Loucy (cell line): ENCODE measurements around the gene MON1A.

ENCODE experiments used
- H2AFZ ChIP-seq: fragments of 200-600 bp; sonication (generic); 2 replicates; pipeline ENCODE4 v1.6.0; 2016; ENCODE audit warnings: antibody characterized with exemption, mild to moderate bottlenecking, low read length, moderate library complexity
- H3F3A ChIP-seq: fragments of 200-600 bp; 2 replicates; pipeline ENCODE4 v1.6.0; 2016; ENCODE audit warnings: antibody characterized with exemption, low read depth, mild to moderate bottlenecking
- H3K27me3 ChIP-seq: fragments of 200-600 bp; sonication (generic); 2 replicates; pipeline ENCODE4 v1.6.1; 2014; ENCODE audit warnings: low read length, mild to moderate bottlenecking; ENCODE audit not compliant: insufficient read depth, poor library complexity, severe bottlenecking
- H3K36me3 ChIP-seq: fragments of 200-600 bp; sonication (generic); 2 replicates; pipeline ENCODE4 v1.6.1; 2016; ENCODE audit warnings: low read length; ENCODE audit not compliant: insufficient read depth
- H3K4me1 ChIP-seq: fragments of 200-600 bp; sonication (generic); 2 replicates; pipeline ENCODE4 v1.5.1; 2014; ENCODE audit warnings: low read length, mild to moderate bottlenecking; ENCODE audit not compliant: insufficient read depth, poor library complexity, severe bottlenecking
- H3K4me2 ChIP-seq: fragments of 200-600 bp; sonication (generic); 2 replicates; pipeline ENCODE4 v1.6.0; 2014; ENCODE audit warnings: antibody characterized with exemption, low read length, low read depth, mild to moderate bottlenecking; ENCODE audit not compliant: poor library complexity, severe bottlenecking
- H3K4me3 ChIP-seq: fragments of 200-600 bp; sonication (generic); 2 replicates; pipeline ENCODE4 v1.5.1; 2014; ENCODE audit warnings: low read length, mild to moderate bottlenecking, mixed read lengths; ENCODE audit not compliant: poor library complexity, severe bottlenecking
- H3K79me2 ChIP-seq: fragments of 200-600 bp; sonication (generic); 2 replicates; pipeline ENCODE4 v1.6.1; 2014; ENCODE audit warnings: low read length; ENCODE audit not compliant: insufficient read depth
- H3K9ac ChIP-seq: fragments of 200-600 bp; sonication (generic); 2 replicates; pipeline ENCODE4 v1.6.0; 2014; ENCODE audit warnings: mild to moderate bottlenecking, low read depth, low read length, moderate library complexity; ENCODE audit not compliant: poor library complexity, severe bottlenecking
- H3K9me2 ChIP-seq: fragments of 200-600 bp; sonication (generic); replicated peaks from 2 replicates; pipeline ENCODE4 v1.6.1; 2016; ENCODE audit warnings: low read depth, low read length, mixed read lengths
- H3K9me3 ChIP-seq: fragments of 200-600 bp; sonication (generic); 2 replicates; pipeline ENCODE4 v1.6.1; 2014; ENCODE audit warnings: mild to moderate bottlenecking, antibody characterized with exemption, low read length, low read depth; ENCODE audit not compliant: insufficient read depth
- H4K20me1 ChIP-seq: fragments of 200-600 bp; sonication (generic); 2 replicates; pipeline ENCODE4 v1.6.0; 2014; ENCODE audit warnings: antibody characterized with exemption, low read length, mild to moderate bottlenecking; ENCODE audit not compliant: insufficient read depth, poor library complexity, severe bottlenecking
- CTCF ChIP-seq: fragments of 200-600 bp; sonication (generic); conservative IDR thresholded peaks from 2 replicates; pipeline ENCODE4 v1.5.1; 2014; ENCODE audit warnings: mild to moderate bottlenecking, antibody characterized with exemption, low read length
- EZH2phosphoT487 ChIP-seq: fragments of 200-600 bp; IDR thresholded peaks from 2 replicates; pipeline ENCODE4 v1.6.1; 2018; ENCODE audit warnings: antibody characterized with exemption, mild to moderate bottlenecking, moderate library complexity, borderline replicate concordance

MON1A gene

GRCh38 chr3:49955636-49956035 lies 26.0 kb upstream of the MON1A start:
- no peak for TF ChIP-seq CTCF
- TF ChIP-seq EZH2phosphoT487 = no peak
- Histone ChIP-seq H3K27me3 (no peaks in the 10 kb centered on the region), H3F3A (no peaks in the 10 kb centered on the region; the same call in 1 of the 2 replicates), H3K9me2 (no peaks in the 10 kb centered on the region), H3K36me3 (no peaks in the 10 kb centered on the region), H4K20me1 (peaks cover 42% of the 10 kb centered on the region), H3K9me3 (no peaks in the 10 kb centered on the region), H2AFZ (no peak overlapping the region), H3K4me2 (no peak overlapping the region), H3K79me2 (peaks cover 92% of the 10 kb centered on the region), H3K4me3 (no peak overlapping the region), H3K9ac (no peak overlapping the region), H3K4me1 (no peaks in the 10 kb centered on the region)

GRCh38 chr3:49952924-49953323 lies 23.3 kb upstream of the MON1A start:
- H3K9ac ChIP-seq = no peak overlapping the region
- H3K36me3 ChIP-seq = no peaks in the 10 kb centered on the region
- H3K27me3 ChIP-seq = no peaks in the 10 kb centered on the region
- no peak overlapping the region for H3K4me2 ChIP-seq
- H3K9me3 ChIP-seq = no peaks in the 10 kb centered on the region
- peaks cover 94% of the 10 kb centered on the region for H3K79me2 ChIP-seq
- no peak overlapping the region for H2AFZ ChIP-seq
- no peaks in the 10 kb centered on the region for H3K4me1 ChIP-seq
- H3K4me3 ChIP-seq = no peak overlapping the region
- H3F3A ChIP-seq = no peaks in the 10 kb centered on the region; the same call in 1 of the 2 replicates
- peaks cover 45% of the 10 kb centered on the region for H4K20me1 ChIP-seq
- TF ChIP-seq EZH2phosphoT487 (no peak), CTCF (no peak)
- H3K9me2 ChIP-seq = no peaks in the 10 kb centered on the region

- Histone ChIP-seq H3K36me3 (peaks cover 9% of the 10 kb centered on the region; the same call in 1 of the 2 replicates), H3K9me2 (no peaks in the 10 kb centered on the region), H3K79me2 (peaks cover 73% of the 10 kb centered on the region), H3K9ac (no peak overlapping the region), H3K27me3 (no peaks in the 10 kb centered on the region), H3K4me3 (peak overlapping the region; percentile 49), H2AFZ (no peak overlapping the region), H3K4me2 (peak overlapping the region; percentile 48), H4K20me1 (peaks cover 56% of the 10 kb centered on the region), H3F3A (peaks cover 5% of the 10 kb centered on the region; the same call in 1 of the 2 replicates), H3K9me3 (no peaks in the 10 kb centered on the region), H3K4me1 (peaks cover 20% of the 10 kb centered on the region)
- TF ChIP-seq CTCF (no peak), EZH2phosphoT487 (no peak)
These were observed 13.0 kb upstream of the MON1A start for GRCh38 chr3:49942651-49943050.
